Hepatocyte (in vitro differentiated cells): ENCODE data around the gene PRR20A. TPM values are rescaled to one million over a fixed set of nuclear protein-coding genes. Genes with fewer than 3 reads are reported as not detected.
"Not testable (repeated sequence)": the region's sequence is repeated elsewhere in the genome, so short reads cannot be mapped to it uniquely, and the experiment has no call there.

Experiments used
- DNase-seq: peaks from one replicate; pipeline ENCODE4 v3.0.0-alpha.2; 2016; ENCODE audit warnings: low spot score
- H2AFZ ChIP-seq: fragments of 200-600 bp; sonication (generic); 2 replicates; pipeline ENCODE4 v1.6.0; 2016; ENCODE audit warnings: antibody characterized with exemption, mild to moderate bottlenecking
- H3K27ac ChIP-seq: fragments of 200-600 bp; sonication (generic); 2 replicates; pipeline ENCODE4 v1.5.1; 2016; ENCODE audit warnings: mild to moderate bottlenecking
- H3K27me3 ChIP-seq: fragments of 200-600 bp; sonication (generic); 2 replicates; pipeline ENCODE4 v1.6.1; 2016
- H3K36me3 ChIP-seq: fragments of 200-600 bp; sonication (generic); replicated peaks from 2 replicates; pipeline ENCODE4 v1.5.1; 2016; ENCODE audit warnings: low read depth; ENCODE audit not compliant: insufficient read depth
- H3K4me1 ChIP-seq: fragments of 200-600 bp; sonication (generic); 2 replicates; pipeline ENCODE4 v1.5.1; 2016; ENCODE audit warnings: mild to moderate bottlenecking, moderate library complexity; ENCODE audit not compliant: insufficient read depth
- H3K4me2 ChIP-seq: fragments of 200-600 bp; sonication (generic); 2 replicates; pipeline ENCODE4 v1.6.0; 2016
- H3K4me3 ChIP-seq: fragments of 200-600 bp; sonication (generic); 2 replicates; pipeline ENCODE4 v1.5.1; 2016; ENCODE audit warnings: mild to moderate bottlenecking
- H3K79me2 ChIP-seq: fragments of 200-600 bp; sonication (generic); 2 replicates; pipeline ENCODE4 v1.6.0; 2017; ENCODE audit warnings: mild to moderate bottlenecking
- H3K9me2 ChIP-seq: fragments of 200-600 bp; sonication (generic); replicated peaks from 2 replicates; pipeline ENCODE4 v1.6.0; 2017; ENCODE audit warnings: mild to moderate bottlenecking; ENCODE audit not compliant: insufficient read depth
- H3K9me3 ChIP-seq: fragments of 200-600 bp; sonication (generic); 2 replicates; pipeline ENCODE4 v1.5.1; 2016; ENCODE audit warnings: low read depth, mild to moderate bottlenecking
- H4K20me1 ChIP-seq: fragments of 200-600 bp; sonication (generic); 2 replicates; pipeline ENCODE4 v1.6.0; 2016; ENCODE audit warnings: mild to moderate bottlenecking; ENCODE audit not compliant: insufficient read depth, poor library complexity, severe bottlenecking
- EZH2 ChIP-seq: fragments of 200-600 bp; sonication (generic); IDR thresholded peaks from 2 replicates; pipeline ENCODE4 v1.6.1; 2016; ENCODE audit warnings: antibody characterized with exemption, mild to moderate bottlenecking, borderline replicate concordance
- EZH2phosphoT487 ChIP-seq: fragments of 200-600 bp; sonication (generic); IDR thresholded peaks from one replicate; pipeline ENCODE4 v1.6.1; 2018; ENCODE audit warnings: antibody characterized with exemption, mild to moderate bottlenecking, low read depth, moderate library complexity; ENCODE audit not compliant: unreplicated experiment, severe bottlenecking
- WGBS: methylation state at CpG from one replicate; pipeline ENCODE4 v1.1.6; 2016; ENCODE audit warnings: low lambda C conversion rate; ENCODE audit errors: missing lambda C conversion rate; 5-methylcytosine and 5-hydroxymethylcytosine counted together
- polyA plus RNA-seq: library from polyadenylated mRNA; unstranded; fragments of >200 nt; fragmentation: Nextera tagmentation; extraction: Ambion mirVana; gene quantifications from 2 replicates; pipeline ENCODE4 v1.2.1, GENCODE V29; 2016
- total RNA-seq: library from RNA; depleted of rRNA; stranded (reverse); fragments of >200 nt; gene quantifications from 2 replicates; pipeline ENCODE4 v1.2.3, GENCODE V29; 2014
- TF ChIP-seq, protein P1 (sequence below): fragments of 200-600 bp; sonication (generic); IDR thresholded peaks from 2 replicates; pipeline ENCODE4 v1.5.1; 2016; ENCODE audit warnings: antibody characterized with exemption, mild to moderate bottlenecking; ENCODE audit not compliant: poor library complexity

Gene PRR20A
- total RNA-seq (not detected in 2 replicates), polyA plus RNA-seq (not detected in 2 replicates)

DNA sequence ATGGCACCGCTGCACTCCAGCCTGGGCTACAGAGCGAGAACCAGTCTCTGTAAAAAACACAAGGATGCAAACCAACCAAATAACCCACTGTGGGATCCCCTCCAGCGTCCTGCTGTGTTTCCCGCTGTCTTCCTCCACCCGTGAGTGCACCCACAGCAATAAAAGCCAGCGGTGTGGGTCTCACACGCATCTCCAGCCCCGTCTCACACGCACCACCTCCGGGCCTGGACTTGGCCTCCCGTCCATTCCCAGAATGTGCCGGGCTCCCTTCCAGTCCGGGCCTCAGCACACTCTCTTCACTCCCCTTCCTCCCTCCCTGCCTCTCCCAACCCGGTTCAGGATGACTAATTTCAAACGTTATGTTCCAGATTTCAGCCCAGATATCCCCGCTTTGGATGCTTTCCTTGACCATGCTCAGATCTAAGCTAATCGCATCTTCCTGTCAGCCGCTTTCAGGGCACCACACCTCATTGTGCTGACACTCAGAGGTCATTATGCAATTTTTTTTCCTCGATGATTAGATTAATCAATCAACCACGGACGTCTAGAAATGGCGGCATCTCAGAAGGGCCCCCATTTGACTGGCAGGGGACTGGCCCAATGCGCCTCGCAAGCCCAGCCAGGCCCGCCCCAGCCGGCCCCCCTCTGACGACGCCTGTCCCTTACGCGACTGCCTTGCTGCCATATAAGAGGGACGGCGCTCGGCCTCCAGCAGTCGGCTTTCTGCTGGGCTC, at the start of gene PRR20A:
Gene PRR20A, plus strand, starts transcription at position 684 of the 734 bp plus-strand sequence. CDS start 387 bp downstream, outside the sequence.
- WGBS: 98% methylated on average over 12 of the region's 34 CpGs
- H3K27ac ChIP-seq, H4K20me1 ChIP-seq, H3K4me2 ChIP-seq, H3K36me3 ChIP-seq, H3K79me2 ChIP-seq, DNase-seq, H3K4me1 ChIP-seq, H3K9me3 ChIP-seq, H3K27me3 ChIP-seq, H3K9me2 ChIP-seq, H3K4me3 ChIP-seq, H2AFZ ChIP-seq: not testable (repeated sequence)

DNA sequence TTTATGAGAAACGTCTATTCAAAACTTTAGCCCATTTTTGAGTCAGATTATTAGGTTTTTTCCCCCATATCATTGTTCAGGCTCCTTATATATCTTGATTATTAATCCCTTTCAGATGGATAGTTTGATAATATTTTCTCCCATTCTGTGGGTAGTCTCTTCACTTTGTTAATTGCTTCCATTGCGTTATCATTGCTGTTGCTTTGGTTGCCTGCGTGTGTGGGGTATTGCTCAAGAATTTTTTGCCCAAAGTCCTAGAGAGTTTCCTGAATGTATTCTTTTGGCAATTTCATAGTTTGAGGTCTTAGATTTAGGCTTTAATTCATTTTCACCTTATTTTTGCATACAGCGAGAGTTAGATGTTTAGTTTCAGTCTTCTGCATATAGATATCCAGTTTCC, 25.8 kb upstream of the PRR20A start:
- Histone ChIP-seq H3K27ac (no peak overlapping the region), H2AFZ (no peak overlapping the region), H3K4me2 (no peak overlapping the region), H4K20me1 (no peaks in the 10 kb centered on the region), H3K36me3 (no peaks in the 10 kb centered on the region), H3K27me3 (no peaks in the 10 kb centered on the region), H3K79me2 (no peaks in the 10 kb centered on the region), H3K4me3 (no peak overlapping the region), H3K9me3 (no peaks in the 10 kb centered on the region), H3K4me1 (no peaks in the 10 kb centered on the region), H3K9me2 (no peaks in the 10 kb centered on the region)
- TF ChIP-seq, protein P1, sequence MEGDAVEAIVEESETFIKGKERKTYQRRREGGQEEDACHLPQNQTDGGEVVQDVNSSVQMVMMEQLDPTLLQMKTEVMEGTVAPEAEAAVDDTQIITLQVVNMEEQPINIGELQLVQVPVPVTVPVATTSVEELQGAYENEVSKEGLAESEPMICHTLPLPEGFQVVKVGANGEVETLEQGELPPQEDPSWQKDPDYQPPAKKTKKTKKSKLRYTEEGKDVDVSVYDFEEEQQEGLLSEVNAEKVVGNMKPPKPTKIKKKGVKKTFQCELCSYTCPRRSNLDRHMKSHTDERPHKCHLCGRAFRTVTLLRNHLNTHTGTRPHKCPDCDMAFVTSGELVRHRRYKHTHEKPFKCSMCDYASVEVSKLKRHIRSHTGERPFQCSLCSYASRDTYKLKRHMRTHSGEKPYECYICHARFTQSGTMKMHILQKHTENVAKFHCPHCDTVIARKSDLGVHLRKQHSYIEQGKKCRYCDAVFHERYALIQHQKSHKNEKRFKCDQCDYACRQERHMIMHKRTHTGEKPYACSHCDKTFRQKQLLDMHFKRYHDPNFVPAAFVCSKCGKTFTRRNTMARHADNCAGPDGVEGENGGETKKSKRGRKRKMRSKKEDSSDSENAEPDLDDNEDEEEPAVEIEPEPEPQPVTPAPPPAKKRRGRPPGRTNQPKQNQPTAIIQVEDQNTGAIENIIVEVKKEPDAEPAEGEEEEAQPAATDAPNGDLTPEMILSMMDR: no peak
- TF ChIP-seq EZH2phosphoT487 (no peak), EZH2 (no peak)
- no peak for DNase-seq
- 91% methylated on average over 4 of the region's 4 CpGs for WGBS

DNA sequence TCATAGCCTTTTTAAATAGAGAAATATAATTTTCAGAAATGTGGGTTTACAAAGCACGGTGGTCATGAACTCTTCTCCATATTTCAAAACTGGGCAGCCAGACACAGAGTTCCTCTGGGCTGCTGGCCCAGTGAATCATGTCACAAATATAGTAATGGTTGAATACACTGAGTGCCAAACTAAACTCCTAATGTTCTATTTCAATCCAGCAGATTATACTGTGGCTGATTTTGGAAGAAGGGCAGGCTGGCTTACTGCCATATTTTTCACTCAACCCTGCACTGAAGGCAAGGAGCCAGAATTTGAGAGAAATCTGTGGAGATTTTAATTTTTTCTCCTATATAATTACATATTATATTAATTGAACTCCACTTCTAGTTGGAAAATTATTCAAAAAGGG, 17.0 kb upstream of the PRR20A start:
- TF ChIP-seq EZH2phosphoT487: no peak
- no peak for TF ChIP-seq EZH2
- TF ChIP-seq, protein P1: no peak
- H3K4me1 ChIP-seq: no peaks in the 10 kb centered on the region
- no peaks in the 10 kb centered on the region for H3K27me3 ChIP-seq
- H3K9me2 ChIP-seq: no peaks in the 10 kb centered on the region
- no peak overlapping the region for H2AFZ ChIP-seq
- no peak for DNase-seq
- no peak overlapping the region for H3K4me2 ChIP-seq
- H3K27ac ChIP-seq: no peak overlapping the region
- H4K20me1 ChIP-seq: no peaks in the 10 kb centered on the region
- H3K79me2 ChIP-seq: no peaks in the 10 kb centered on the region
- 89% methylated on average over 1 of the region's 1 CpG for WGBS
- H3K36me3 ChIP-seq: no peaks in the 10 kb centered on the region
- no peaks in the 10 kb centered on the region for H3K9me3 ChIP-seq
- H3K4me3 ChIP-seq: no peak overlapping the region

GRCh38 chr13:57128909-57129308, 11.8 kb upstream of the PRR20A start:
- no peaks in the 10 kb centered on the region for H3K27me3 ChIP-seq
- H3K4me2 ChIP-seq: no peak overlapping the region
- 89% methylated on average over 6 of the region's 6 CpGs for WGBS
- no peaks in the 10 kb centered on the region for H3K9me2 ChIP-seq
- no peak for DNase-seq
- no peak overlapping the region for H3K4me3 ChIP-seq
- no peak overlapping the region for H2AFZ ChIP-seq
- no peaks in the 10 kb centered on the region for H3K36me3 ChIP-seq
- H3K27ac ChIP-seq: no peak overlapping the region
- H3K9me3 ChIP-seq: no peaks in the 10 kb centered on the region
- H4K20me1 ChIP-seq: no peaks in the 10 kb centered on the region
- no peak for TF ChIP-seq EZH2
- no peaks in the 10 kb centered on the region for H3K4me1 ChIP-seq
- H3K79me2 ChIP-seq: no peaks in the 10 kb centered on the region
